AG04449 (cell line): ENCODE results near the gene GALNT10.

ENCODE experiments used
- CTCF ChIA-PET: fragments of 350-600 bp; formaldehyde crosslinking; extraction: SDS; loops from one replicate; lab custom pipeline; 2021; ENCODE audit warnings: antibody characterized with exemption; lab: Yijun Ruan, JAX
- POLR2A ChIA-PET: fragments of 400-600, 350-600 bp; formaldehyde crosslinking; extraction: SDS; loops from one replicate; lab custom pipeline; 2020; ENCODE audit warnings: antibody characterized with exemption, inconsistent platforms; lab: Yijun Ruan, JAX
- DNase-seq: peaks from one replicate; pipeline ENCODE4 v3.0.0-alpha.2; 2010; ENCODE audit warnings: low read depth, low spot score
- H3K4me3 ChIP-seq: 2 replicates; pipeline ENCODE4 v1.5.1; 2011; ENCODE audit warnings: low read depth, mild to moderate bottlenecking, control low read depth, low read length
- CTCF ChIP-seq: IDR thresholded peaks from one replicate; pipeline ENCODE4 v1.5.1; 2011; ENCODE audit warnings: mild to moderate bottlenecking, moderate library complexity, low read length, control low read depth, inconsistent platforms; ENCODE audit not compliant: insufficient read depth; ENCODE audit errors: missing control alignments

The GALNT10 gene

GRCh38 chr5:154394307-154394706, 203.8 kb downstream of the GALNT10 start:
- CTCF ChIA-PET: interaction anchor here (0.6 to 1.0 kb wide), 2 partner anchors 10 to 20 kb away, joined by 3 read pairs; no protein-coding TSS in a partner anchor
- DNase-seq: no peak
- POLR2A ChIA-PET: interaction anchor here (0.6 kb wide), 1 partner anchor 79 kb away, joined by 3 read pairs; no protein-coding TSS in a partner anchor
- no peak overlapping the region for H3K4me3 ChIP-seq
- TF ChIP-seq CTCF: no peak

- ChIA-PET CTCF (interaction anchor here (1.0 to 1.4 kb wide), 3 partner anchors 9 to 323 kb away, joined by 3 to 6 read pairs (median 4); no protein-coding TSS in a partner anchor), POLR2A (no interaction called here)
- no peak for DNase-seq
- TF ChIP-seq CTCF: no peak
- H3K4me3 ChIP-seq: no peak overlapping the region
These were observed 205.0 kb downstream of the GALNT10 start for GRCh38 chr5:154395407-154396106.

- CTCF ChIA-PET: interaction anchor here (1.4 to 1.8 kb wide), 2 partner anchors 8 to 10 kb away, joined by 6 to 7 read pairs; no protein-coding TSS in a partner anchor
- TF ChIP-seq CTCF: no peak
- POLR2A ChIA-PET: no interaction called here
- no peak for DNase-seq
- H3K4me3 ChIP-seq: no peak overlapping the region
These were observed 205.6 kb downstream of the GALNT10 start for GRCh38 chr5:154396128-154396527.

GRCh38 chr5:154397652-154398406, 207.3 kb downstream of the GALNT10 start:
- no peak overlapping the region for H3K4me3 ChIP-seq
- ChIA-PET POLR2A (no interaction called here), CTCF (interaction anchor here (1.0 to 2.6 kb wide), 6 partner anchors 8 to 424 kb away, joined by 3 to 7 read pairs (median 5); no protein-coding TSS in a partner anchor)
- no peak for DNase-seq
- TF ChIP-seq CTCF: no peak

- no peak overlapping the region for H3K4me3 ChIP-seq
- TF ChIP-seq CTCF: no peak
- no peak for DNase-seq
- POLR2A ChIA-PET: no interaction called here
- CTCF ChIA-PET: interaction anchor here (1.0 kb wide), 1 partner anchor 328 kb away, joined by 3 read pairs; no protein-coding TSS in a partner anchor
These were observed 210.1 kb downstream of the GALNT10 start for GRCh38 chr5:154400678-154401077.

GRCh38 chr5:154401355-154401754, 210.8 kb downstream of the GALNT10 start:
- no peak for DNase-seq
- ChIA-PET CTCF (no interaction called here), POLR2A (no interaction called here)
- no peak overlapping the region for H3K4me3 ChIP-seq
- TF ChIP-seq CTCF: no peak
